Globus pallidus (tissue), 1 donor: Measurements from ENCODE around the gene BCAT1.
A peak's percentile ranks its signal among the peaks of the same experiment; 100 is the strongest.
"Not testable (repeated sequence)": the region's sequence is repeated elsewhere in the genome, so short reads cannot be mapped to it uniquely, and the experiment has no call there.

Source experiments
- DNase-seq: peaks from one replicate; pipeline ENCODE4 v3.0.0-alpha.2; 2015; ENCODE audit warnings: low spot score

The BCAT1 gene

GRCh38 chr12:24926080-24926479, 22.8 kb downstream of the BCAT1 start:
- DNase-seq, result not testable (repeated sequence)

- DNase-seq, result no peak
These were observed 26.8 kb downstream of the BCAT1 start for GRCh38 chr12:24922090-24922489.

GRCh38 chr12:24921251-24922038, 27.5 kb downstream of the BCAT1 start:
- no peak for DNase-seq

- no peak for DNase-seq
These were observed 28.8 kb downstream of the BCAT1 start for GRCh38 chr12:24920141-24920540.

GRCh38 chr12:24919346-24920001, 29.4 kb downstream of the BCAT1 start:
- DNase-seq, result no peak

- DNase-seq, result no peak
These were observed 30.3 kb downstream of the BCAT1 start for GRCh38 chr12:24918596-24918995.

- DNase-seq, result no peak
These were observed 33.4 kb downstream of the BCAT1 start for GRCh38 chr12:24915501-24915900.

- no peak for DNase-seq
These were observed 34.9 kb downstream of the BCAT1 start for GRCh38 chr12:24913953-24914352.

- DNase-seq, result no peak
These were observed 35.8 kb downstream of the BCAT1 start for GRCh38 chr12:24913130-24913529.

- DNase-seq, result no peak
These were observed 37.6 kb downstream of the BCAT1 start for GRCh38 chr12:24911271-24911791.

GRCh38 chr12:24910192-24910591, 38.7 kb downstream of the BCAT1 start:
- not testable (repeated sequence) for DNase-seq

GRCh38 chr12:24909667-24910066, 39.2 kb downstream of the BCAT1 start:
- DNase-seq, result no peak

GRCh38 chr12:24907464-24907863, 41.4 kb downstream of the BCAT1 start:
- DNase-seq, result no peak

GRCh38 chr12:24906141-24906540, 42.8 kb downstream of the BCAT1 start:
- DNase-seq, result no peak

- no peak for DNase-seq
These were observed 43.5 kb downstream of the BCAT1 start for GRCh38 chr12:24905431-24905830.

- no peak for DNase-seq
These were observed 44.0 kb downstream of the BCAT1 start for GRCh38 chr12:24904871-24905270.

- peak; percentile 49 for DNase-seq
These were observed 45.4 kb downstream of the BCAT1 start for GRCh38 chr12:24903329-24904088.

- DNase-seq, result peak; percentile 42
These were observed 46.2 kb downstream of the BCAT1 start for GRCh38 chr12:24902511-24903328.

GRCh38 chr12:24901576-24902461, 47.1 kb downstream of the BCAT1 start:
- peak; percentile 76 for DNase-seq

- DNase-seq, result no peak
These were observed 48.7 kb downstream of the BCAT1 start for GRCh38 chr12:24900196-24900595.
